A673 (cell line): ENCODE results near the gene TRUB2.

Experiments used
- CTCF ChIP-seq: fragments of 300-800, 200-600 bp; sonication (generic); conservative IDR thresholded peaks from 2 replicates; pipeline ENCODE4 v1.5.1; 2017; ENCODE audit warnings: low read depth, mild to moderate bottlenecking, antibody characterized with exemption, low read length, moderate library complexity, mixed read lengths
- EZH2 ChIP-seq: fragments of 200-600 bp; sonication (generic); IDR thresholded peaks from 2 replicates; pipeline ENCODE4 v1.6.1; 2017; ENCODE audit warnings: borderline replicate concordance, low read depth, mild to moderate bottlenecking, mixed read lengths, antibody characterized with exemption, low read length; ENCODE audit not compliant: poor library complexity, severe bottlenecking

GRCh38 chr9:128349772-128350171 lies 27.5 kb upstream of the TRUB2 start:
- TF ChIP-seq CTCF: no peak
- TF ChIP-seq EZH2: no peak
